HG02798 (cell line): ENCODE measurements around the gene OR52N2.

ENCODE experiments used
- ATAC-seq: cut with Tn5 transposase; IDR thresholded peaks from one replicate; pipeline ENCODE4 v1.9.1; 2021; ENCODE audit warnings: mild to moderate bottlenecking; ENCODE audit not compliant: unreplicated experiment, poor library complexity

Gene OR52N2

GRCh38 chr11:5808500-5809121, at the start of gene OR52N2:
OR52N2 (plus strand) TSS chr11:5808924; CDS start chr11:5820336, 11,412 bp downstream.
- peak; percentile 96 for ATAC-seq

GRCh38 chr11:5767056-5767455, 41.7 kb upstream of the OR52N2 start:
- no peak for ATAC-seq

GRCh38 chr11:5783255-5783654, 25.5 kb upstream of the OR52N2 start, which contains the start of gene OR52N5:
OR52N5 (minus strand) TSS chr11:5783355; CDS start chr11:5778634, 4,721 bp downstream.
- no peak for ATAC-seq

GRCh38 chr11:5791165-5791564, 17.6 kb upstream of the OR52N2 start, which contains the start of gene OR52N1:
OR52N1 (minus strand) TSS chr11:5791265; CDS start chr11:5788816, 2,449 bp downstream.
- no peak for ATAC-seq

- ATAC-seq, result no peak
Measured at GRCh38 chr11:5796541-5796940, 12.2 kb upstream of the OR52N2 start.

GRCh38 chr11:5803982-5804381, 4.7 kb upstream of the OR52N2 start:
- no peak for ATAC-seq

GRCh38 chr11:5807580-5807979, 1.1 kb upstream of the OR52N2 start:
- no peak for ATAC-seq

- ATAC-seq, result peak; percentile 20
Measured at GRCh38 chr11:5809122-5809519, 397 bp downstream of the OR52N2 start.

GRCh38 chr11:5809905-5810795, 1.4 kb downstream of the OR52N2 start:
- no peak for ATAC-seq

- no peak for ATAC-seq
Measured at GRCh38 chr11:5815534-5815933, 6.8 kb downstream of the OR52N2 start.

- ATAC-seq, result peak; percentile 77
Measured at GRCh38 chr11:5818245-5818886, 9.6 kb downstream of the OR52N2 start.

- no peak for ATAC-seq
Measured at GRCh38 chr11:5831196-5831829, 22.6 kb downstream of the OR52N2 start.

GRCh38 chr11:5833446-5833845, 24.7 kb downstream of the OR52N2 start:
- no peak for ATAC-seq

GRCh38 chr11:5837695-5838094, 29.0 kb downstream of the OR52N2 start:
- ATAC-seq, result no peak

- no peak for ATAC-seq
Measured at GRCh38 chr11:5841797-5842196, 33.1 kb downstream of the OR52N2 start, which contains the start of gene OR52E6. OR52E6 (minus strand) TSS chr11:5841897; CDS start chr11:5841897, 0 bp downstream.

GRCh38 chr11:5846701-5847100, 38.0 kb downstream of the OR52N2 start:
- no peak for ATAC-seq

- no peak for ATAC-seq
Measured at GRCh38 chr11:5847711-5848110, 39.0 kb downstream of the OR52N2 start.

GRCh38 chr11:5851002-5851401, 42.3 kb downstream of the OR52N2 start:
- ATAC-seq, result no peak

GRCh38 chr11:5857590-5857989, 48.9 kb downstream of the OR52N2 start, which contains the start of gene OR52E8:
OR52E8 (minus strand) TSS chr11:5857690; CDS start chr11:5857690, 0 bp downstream.
- ATAC-seq, result no peak

- ATAC-seq, result no peak
Measured at GRCh38 chr11:5865826-5866225, 57.1 kb downstream of the OR52N2 start.
